ENCODE measurements around the gene UNC119. TPM values are rescaled to one million over a fixed set of nuclear protein-coding genes. Genes with fewer than 3 reads are reported as not detected.
"Not testable (repeated sequence)": the region's sequence is repeated elsewhere in the genome, so short reads cannot be mapped to it uniquely, and the experiment has no call there.

Gene UNC119
- total RNA-seq, 1 experiment from 2014 or later: 58.7 TPM

GRCh38 chr17:28576758-28577465 lies 24.5 kb upstream of the UNC119 start, which contains the start of gene ALDOC:
ALDOC (minus strand) TSS chr17:28576895; CDS start chr17:28575532, 1,363 bp downstream.
- Histone ChIP-seq H3K4me1 (peaks cover 5% of the 10 kb centered on the region; the same call in 1 of the 2 replicates), H3K27ac (no peak within 1 kb of the TSS), H3K9me3 (replicated peaks) (no peaks in the 10 kb centered on the region), H3K27me3 (no peaks in the 10 kb centered on the region), H3K4me3 (no peak within 1 kb of the TSS), H3K36me3 (peaks cover 46% of the 10 kb centered on the region)
- DNase-seq: peak; percentile 75 to 86

GRCh38 chr17:28576016-28576415 lies 23.6 kb upstream of the UNC119 start:
- not testable (repeated sequence) for H3K9me3 ChIP-seq (replicated peaks); DNase-seq; H3K27ac ChIP-seq; H3K27me3 ChIP-seq; H3K4me3 ChIP-seq; H3K4me1 ChIP-seq
- peaks cover 42% of the 10 kb centered on the region for H3K36me3 ChIP-seq

DNA sequence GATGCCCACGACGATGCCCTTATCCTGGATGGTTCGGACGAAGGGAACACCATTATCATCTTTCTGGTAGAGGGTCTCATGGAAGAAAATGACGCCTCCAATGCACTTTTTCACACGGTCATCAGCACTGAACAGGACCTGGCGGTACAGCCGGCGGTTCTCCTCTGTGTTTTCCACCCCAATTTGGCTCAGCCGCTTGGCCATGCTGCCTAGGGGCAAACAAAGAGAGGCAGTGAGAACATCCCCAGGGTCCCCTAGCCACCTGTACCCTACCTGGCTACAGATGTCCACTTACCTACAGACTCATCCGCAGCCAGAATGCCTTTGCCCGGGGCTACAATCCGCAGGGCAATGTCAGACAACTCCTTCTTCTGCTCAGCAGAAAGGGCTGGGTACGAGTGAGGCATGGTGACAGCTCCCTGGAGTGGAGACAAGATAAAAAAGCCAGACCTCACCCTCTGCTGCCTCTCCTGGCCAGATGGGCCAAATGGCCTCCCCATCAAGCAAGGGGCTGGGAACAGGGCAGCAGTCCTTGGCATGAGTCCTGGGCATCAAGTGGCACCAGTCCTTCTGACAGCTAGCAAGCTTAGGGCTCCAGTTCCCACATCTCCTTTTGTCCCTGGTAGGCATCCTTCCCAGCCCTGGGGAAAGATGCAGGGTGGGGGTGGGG lies 22.8 kb upstream of the UNC119 start:
- H3K4me1 ChIP-seq: peaks cover 5% of the 10 kb centered on the region; the same call in 1 of the 2 replicates
- H3K27me3 ChIP-seq: no peaks in the 10 kb centered on the region
- no peak overlapping the region for H3K4me3 ChIP-seq
- no peak for DNase-seq
- peaks cover 34% of the 10 kb centered on the region for H3K36me3 ChIP-seq
- no peaks in the 10 kb centered on the region for H3K9me3 ChIP-seq (replicated peaks)
- H3K27ac ChIP-seq: no peak overlapping the region

GRCh38 chr17:28574526-28574925 lies 22.1 kb upstream of the UNC119 start:
- peaks cover 27% of the 10 kb centered on the region for H3K36me3 ChIP-seq
- H3K27ac ChIP-seq: no peak overlapping the region
- peaks cover 5% of the 10 kb centered on the region; the same call in 1 of the 2 replicates for H3K4me1 ChIP-seq
- no peaks in the 10 kb centered on the region for H3K27me3 ChIP-seq
- DNase-seq: no peak
- no peak overlapping the region for H3K4me3 ChIP-seq
- H3K9me3 ChIP-seq (replicated peaks): no peaks in the 10 kb centered on the region

DNA sequence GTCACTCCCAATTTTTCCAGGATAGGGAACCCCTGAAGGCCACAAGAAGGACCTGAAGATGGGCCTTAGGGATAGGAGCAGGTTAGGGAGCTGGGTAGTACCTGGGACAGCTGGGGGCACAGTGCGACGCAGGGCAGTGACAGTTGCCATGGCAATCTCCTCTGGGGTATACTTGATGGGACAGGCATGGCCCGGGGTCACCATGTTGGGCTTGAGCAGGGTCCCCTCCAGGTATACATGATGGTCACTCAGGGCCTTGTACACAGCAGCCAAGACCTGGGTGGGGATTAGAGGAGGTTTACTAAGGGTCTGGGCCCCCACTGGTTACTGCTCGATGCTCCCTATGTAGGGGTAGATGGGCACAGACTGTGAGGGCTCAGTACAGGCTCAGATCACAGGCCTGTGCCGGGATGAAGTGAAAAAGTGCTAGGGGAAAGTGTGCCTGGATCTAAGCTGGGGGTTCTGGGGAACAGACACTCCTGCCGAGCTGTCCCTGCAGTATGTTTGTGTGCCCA lies 21.6 kb upstream of the UNC119 start:
- Histone ChIP-seq H3K9me3 (replicated peaks) (no peaks in the 10 kb centered on the region), H3K27me3 (no peaks in the 10 kb centered on the region), H3K36me3 (peaks cover 22% of the 10 kb centered on the region), H3K4me1 (peaks cover 5% of the 10 kb centered on the region; the same call in 1 of the 2 replicates), H3K4me3 (no peak overlapping the region), H3K27ac (no peak overlapping the region)
- no peak for DNase-seq

- no peak overlapping the region for H3K27ac ChIP-seq
- H3K4me3 ChIP-seq: no peak overlapping the region
- H3K9me3 ChIP-seq (replicated peaks): no peaks in the 10 kb centered on the region
- H3K36me3 ChIP-seq: peaks cover 17% of the 10 kb centered on the region
- no peaks in the 10 kb centered on the region for H3K27me3 ChIP-seq
- DNase-seq: no peak
- peaks cover 5% of the 10 kb centered on the region; the same call in 1 of the 2 replicates for H3K4me1 ChIP-seq
Observed at GRCh38 chr17:28573521-28573920, 21.1 kb upstream of the UNC119 start.

DNA sequence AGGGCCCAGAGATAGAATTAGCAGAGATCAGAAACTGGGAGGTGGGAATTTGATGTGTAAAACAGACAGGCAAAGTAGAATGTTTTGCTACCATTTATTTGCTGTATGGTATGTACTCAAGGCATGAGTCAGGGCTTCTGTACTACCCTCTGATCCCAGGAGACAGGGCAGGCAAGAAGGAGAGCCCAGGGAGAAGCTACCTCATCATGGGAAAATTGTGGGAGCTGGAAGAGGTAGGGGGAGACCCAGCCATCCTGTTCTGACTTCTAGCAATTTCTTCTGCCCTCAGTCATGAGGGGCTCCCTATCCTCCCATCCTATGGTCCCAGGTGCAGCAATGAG lies 20.6 kb upstream of the UNC119 start:
- Histone ChIP-seq H3K4me3 (no peak overlapping the region), H3K4me1 (peaks cover 5% of the 10 kb centered on the region; the same call in 1 of the 2 replicates), H3K36me3 (peaks cover 12% of the 10 kb centered on the region), H3K9me3 (replicated peaks) (no peaks in the 10 kb centered on the region), H3K27ac (no peak overlapping the region), H3K27me3 (no peaks in the 10 kb centered on the region)
- no peak for DNase-seq

DNA sequence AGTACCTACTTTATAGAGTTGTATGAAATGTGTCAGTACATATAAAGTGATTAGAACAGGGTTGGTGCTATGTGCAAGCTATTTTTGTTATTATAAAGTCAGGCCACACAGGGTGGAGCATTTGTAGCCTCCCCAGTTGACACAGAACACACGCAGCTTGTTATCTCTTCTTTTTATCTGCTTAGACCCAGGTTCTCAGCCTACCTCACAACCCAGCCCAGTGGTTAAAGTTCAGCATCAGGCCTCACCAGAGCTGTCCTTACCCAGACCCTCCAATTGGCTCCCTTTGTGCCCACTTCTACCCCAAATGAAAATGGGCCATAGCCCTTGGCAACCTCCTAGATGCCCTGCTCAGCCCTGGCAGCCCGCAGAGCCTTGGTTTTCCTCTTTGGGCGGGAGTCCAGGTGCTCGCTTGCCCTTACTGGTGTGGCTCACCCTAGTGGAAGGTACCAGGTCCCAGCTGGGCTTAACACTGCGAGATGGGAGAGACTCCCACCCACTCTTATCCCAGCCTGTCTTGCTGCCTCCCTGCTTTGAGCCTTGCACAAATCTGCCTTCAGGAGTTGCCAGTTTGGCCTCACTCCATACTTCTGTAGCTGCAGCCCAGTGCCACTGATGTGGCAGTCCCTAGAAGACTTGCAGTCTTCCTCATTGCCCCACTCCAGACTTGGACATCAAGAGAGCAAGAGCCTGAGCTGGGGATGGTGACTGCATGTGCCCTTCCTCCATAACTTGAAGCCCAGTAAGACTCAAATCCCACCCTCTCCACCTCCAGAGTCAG lies 20.0 kb upstream of the UNC119 start:
- Histone ChIP-seq H3K27me3 (no peaks in the 10 kb centered on the region), H3K9me3 (replicated peaks) (no peaks in the 10 kb centered on the region), H3K4me1 (peaks cover 5% of the 10 kb centered on the region; the same call in 1 of the 2 replicates), H3K27ac (no peak overlapping the region), H3K4me3 (peak overlapping the region; percentile 84), H3K36me3 (peaks cover 8% of the 10 kb centered on the region)
- DNase-seq: no peak

GRCh38 chr17:28571361-28572122 lies 19.1 kb upstream of the UNC119 start, which contains the start of gene PIGS:
PIGS (minus strand) TSS chr17:28571524; CDS start chr17:28571496, 28 bp downstream.
- H3K9me3 ChIP-seq (replicated peaks): no peaks in the 10 kb centered on the region
- H3K4me3 ChIP-seq: peak within 1 kb of the TSS; percentile 84
- H3K4me1 ChIP-seq: peaks cover 5% of the 10 kb centered on the region; the same call in 1 of the 2 replicates
- DNase-seq: peak; percentile 98
- no peaks in the 10 kb centered on the region for H3K27me3 ChIP-seq
- H3K36me3 ChIP-seq: peaks cover 4% of the 10 kb centered on the region; the same call in 1 of the 2 replicates
- H3K27ac ChIP-seq: peak within 1 kb of the TSS; percentile 26

DNA sequence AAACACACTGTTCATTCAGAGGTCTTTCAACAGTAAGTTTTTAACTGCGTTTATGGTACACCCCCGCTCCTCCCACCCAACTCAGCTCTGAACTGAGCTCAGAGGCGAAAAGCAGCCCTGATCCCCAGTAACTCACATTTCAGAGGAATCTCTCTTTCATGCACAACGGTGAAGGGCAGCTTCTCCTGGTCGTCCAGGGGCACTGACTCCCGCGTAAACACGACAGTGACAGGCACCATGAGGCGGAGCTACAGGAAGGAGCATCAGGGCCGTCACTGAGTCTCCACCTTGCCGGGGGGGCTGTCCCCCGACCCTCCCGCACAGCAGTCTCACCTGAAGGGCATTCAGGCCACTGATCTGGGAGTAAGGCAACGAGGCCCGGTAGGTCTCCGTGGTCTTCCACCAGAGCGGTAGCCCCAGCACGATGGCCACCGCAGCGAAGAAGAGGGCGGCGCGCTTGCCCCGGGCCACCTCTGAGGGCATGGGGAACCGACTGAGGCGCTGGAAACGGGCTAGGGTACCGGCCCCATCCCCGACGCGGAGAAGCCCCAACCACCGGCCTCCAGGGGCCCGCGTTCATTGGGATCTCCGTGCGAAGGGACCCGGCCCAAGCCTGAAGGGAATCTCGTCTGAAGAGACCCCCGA lies 18.4 kb upstream of the UNC119 start:
- no peaks in the 10 kb centered on the region for H3K27me3 ChIP-seq
- DNase-seq: peak; percentile 38 to 57
- peaks cover 5% of the 10 kb centered on the region; the same call in 1 of the 2 replicates for H3K4me1 ChIP-seq
- H3K36me3 ChIP-seq: peaks cover 4% of the 10 kb centered on the region; the same call in 1 of the 2 replicates
- peak overlapping the region; percentile 84 for H3K4me3 ChIP-seq
- peak overlapping the region; percentile 26 for H3K27ac ChIP-seq
- H3K9me3 ChIP-seq (replicated peaks): no peaks in the 10 kb centered on the region

DNA sequence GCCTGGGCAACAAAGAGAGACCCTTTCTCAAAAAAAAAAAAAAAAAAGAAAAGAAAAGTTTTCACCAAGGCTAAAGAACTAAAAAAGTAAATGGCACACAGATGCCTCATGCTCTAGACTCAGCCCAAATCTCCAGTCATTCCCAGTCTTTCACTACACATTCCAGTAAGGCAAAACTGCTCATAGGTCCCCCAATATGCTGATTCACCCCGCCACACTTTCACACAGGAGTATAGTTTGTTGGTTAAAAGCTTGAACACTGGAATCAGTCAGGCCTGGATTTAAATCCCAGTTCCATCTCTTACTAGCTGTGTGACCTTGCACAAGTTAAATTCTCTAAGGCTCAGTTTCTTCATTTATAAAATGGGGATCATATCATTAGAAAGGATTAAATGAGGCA lies 17.0 kb upstream of the UNC119 start:
- H3K4me3 ChIP-seq: no peak overlapping the region
- H3K4me1 ChIP-seq: peaks cover 5% of the 10 kb centered on the region; the same call in 1 of the 2 replicates
- H3K27ac ChIP-seq: no peak overlapping the region
- H3K9me3 ChIP-seq (replicated peaks): no peaks in the 10 kb centered on the region
- DNase-seq: no peak
- H3K27me3 ChIP-seq: no peaks in the 10 kb centered on the region
- peaks cover 4% of the 10 kb centered on the region; the same call in 1 of the 2 replicates for H3K36me3 ChIP-seq

- no peak overlapping the region for H3K4me3 ChIP-seq
- H3K27me3 ChIP-seq: no peaks in the 10 kb centered on the region
- no peaks in the 10 kb centered on the region for H3K9me3 ChIP-seq (replicated peaks)
- DNase-seq: no peak
- no peak overlapping the region for H3K27ac ChIP-seq
- H3K36me3 ChIP-seq: peaks cover 9% of the 10 kb centered on the region
- H3K4me1 ChIP-seq: peaks cover 18% of the 10 kb centered on the region
Observed at GRCh38 chr17:28567604-28568003, 15.2 kb upstream of the UNC119 start.

DNA sequence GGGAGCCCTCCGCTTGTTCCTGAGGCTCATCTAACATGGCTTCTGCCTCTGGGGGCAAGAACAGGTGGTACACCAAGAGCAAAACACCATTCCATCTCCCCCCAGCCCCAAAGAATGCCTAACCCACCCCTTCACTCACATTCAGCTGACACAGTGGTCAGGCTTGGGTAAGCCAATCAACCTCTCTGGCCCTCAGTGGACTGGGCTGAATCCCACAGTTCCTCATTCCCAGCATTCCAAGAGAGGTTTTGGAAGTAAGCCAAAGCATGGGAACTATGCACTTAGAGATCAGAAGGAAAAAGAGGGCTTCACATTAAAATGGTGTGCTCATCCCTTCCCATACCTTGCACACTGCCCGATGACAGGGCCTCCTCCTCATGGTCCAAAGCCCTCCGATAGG lies 11.1 kb upstream of the UNC119 start:
- DNase-seq: peak; percentile 81 to 85
- Histone ChIP-seq H3K36me3 (peaks cover 33% of the 10 kb centered on the region), H3K9me3 (replicated peaks) (no peaks in the 10 kb centered on the region), H3K4me3 (no peak overlapping the region), H3K27me3 (no peaks in the 10 kb centered on the region), H3K4me1 (peaks cover 13% of the 10 kb centered on the region), H3K27ac (peak overlapping the region; percentile 48)
